Left lung (tissue), 10 donors: ENCODE measurements around the gene OLFM3. TPM values are rescaled to one million over a fixed set of nuclear protein-coding genes. Genes with fewer than 3 reads are reported as not detected.

Experiments used
- ATAC-seq: fragments of 200-7000 bp; cut with Tn5 transposase; one replicate; pipeline ENCODE4 v1.9.1; 2020; ENCODE audit warnings: moderate library complexity
- DNase-seq, 4 donors: peaks; one replicate each; pipeline ENCODE4 v3.0.0-alpha.2; 2013 to 2020
- H3K27ac ChIP-seq, 2 donors: fragments of 200-600 bp; sonication (generic) in 1 of 2; one replicate each; pipeline versions ENCODE4 v1.5.0 to v1.8.0; 2020 to 2021
- H3K27me3 ChIP-seq, 2 donors: fragments of 200-600 bp; sonication (generic) in 1 of 2; one replicate each; pipeline versions ENCODE4 v1.5.0 to v1.8.0; 2020 to 2021
- H3K36me3 ChIP-seq, 2 donors: fragments of 200-600 bp; sonication (generic) in 1 of 2; one replicate each; pipeline versions ENCODE4 v1.5.0 to v1.8.0; 2020 to 2021
- H3K4me1 ChIP-seq, 2 donors: fragments of 200-600 bp; one replicate each; pipeline ENCODE4 v1.8.0; 2021
- H3K4me3 ChIP-seq, 2 donors: fragments of 200-600 bp; sonication (generic) in 1 of 2; one replicate each; pipeline versions ENCODE4 v1.5.0 to v1.8.0; 2020 to 2021; ENCODE audit warnings: mild to moderate bottlenecking in 1 of 2
- H3K9me3 ChIP-seq, 2 donors: fragments of 200-600 bp; sonication (generic) in 1 of 2; one replicate each; pipeline versions ENCODE4 v1.5.0 to v1.8.0; 2020 to 2021
- intact Hi-C, 2 donors: fragments of 100-400 bp; cut with DNase I; formaldehyde crosslinking; loops; one replicate each; pipeline versions ENCODE4 v1.11.2 to v1.14.2; 2022
- polyA plus RNA-seq, 6 donors: library from polyadenylated mRNA; unstranded; fragments of 120-200 nt; gene quantifications; one replicate each; pipeline ENCODE4 v1.2.1, GENCODE V29; 2013; ENCODE audit not compliant: insufficient read length in 6 of 6
- total RNA-seq, 2 donors: library from RNA; stranded (reverse); fragmentation: NEBNext Ultra II Directional; extraction: Animal tissue kit (Norgen Biotek cat#: 25700); gene quantifications; one replicate each; pipeline ENCODE4 v1.2.1, GENCODE V29; 2021
- TF ChIP-seq, protein P1 (sequence below), 2 donors: fragments of 200-600 bp; sonication (generic) in 1 of 2; IDR thresholded peaks; one replicate each; pipeline versions ENCODE4 v1.5.0 to v1.8.0; 2021; ENCODE audit warnings: antibody characterized with exemption in 2 of 2
- donor health status: DM: no; HTN: yes; CAD: no.
- donor health status: DM: no; HTN: no; CAD: no.

Gene OLFM3
- total and polyA plus RNA-seq, 8 donors, result 1.6 to 5.9 (median 2.7) TPM; not detected in 2

DNA sequence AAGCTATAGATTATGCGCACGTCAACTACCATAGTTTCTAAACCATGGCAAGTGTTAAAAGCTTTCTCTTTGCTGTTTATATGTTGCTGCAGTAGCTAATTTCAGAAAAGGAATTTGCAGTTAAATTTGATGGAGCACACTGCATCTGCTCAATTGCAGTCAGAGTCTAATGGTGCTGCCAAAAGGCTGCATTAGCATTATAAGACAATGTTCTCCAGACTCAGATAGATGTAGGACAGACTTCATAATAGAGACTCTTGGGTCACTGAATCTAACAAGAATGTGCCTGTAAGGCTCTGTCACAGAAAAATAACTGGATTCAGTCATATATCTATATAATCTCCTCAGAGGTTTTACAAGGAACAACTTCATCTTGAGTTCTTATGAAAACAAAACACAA lies 198.3 kb downstream of the OLFM3 start:
- intact Hi-C loops, result no loop called here
- Histone ChIP-seq H3K4me3 (no peak overlapping the region), H3K9me3 (no peaks in the 10 kb centered on the region), H3K27ac (no peak overlapping the region), H3K4me1 (no peaks in the 10 kb centered on the region), H3K27me3 (no peaks in the 10 kb centered on the region), H3K36me3 (no peaks in the 10 kb centered on the region)
- no peak for ATAC-seq
- TF ChIP-seq, protein P1, sequence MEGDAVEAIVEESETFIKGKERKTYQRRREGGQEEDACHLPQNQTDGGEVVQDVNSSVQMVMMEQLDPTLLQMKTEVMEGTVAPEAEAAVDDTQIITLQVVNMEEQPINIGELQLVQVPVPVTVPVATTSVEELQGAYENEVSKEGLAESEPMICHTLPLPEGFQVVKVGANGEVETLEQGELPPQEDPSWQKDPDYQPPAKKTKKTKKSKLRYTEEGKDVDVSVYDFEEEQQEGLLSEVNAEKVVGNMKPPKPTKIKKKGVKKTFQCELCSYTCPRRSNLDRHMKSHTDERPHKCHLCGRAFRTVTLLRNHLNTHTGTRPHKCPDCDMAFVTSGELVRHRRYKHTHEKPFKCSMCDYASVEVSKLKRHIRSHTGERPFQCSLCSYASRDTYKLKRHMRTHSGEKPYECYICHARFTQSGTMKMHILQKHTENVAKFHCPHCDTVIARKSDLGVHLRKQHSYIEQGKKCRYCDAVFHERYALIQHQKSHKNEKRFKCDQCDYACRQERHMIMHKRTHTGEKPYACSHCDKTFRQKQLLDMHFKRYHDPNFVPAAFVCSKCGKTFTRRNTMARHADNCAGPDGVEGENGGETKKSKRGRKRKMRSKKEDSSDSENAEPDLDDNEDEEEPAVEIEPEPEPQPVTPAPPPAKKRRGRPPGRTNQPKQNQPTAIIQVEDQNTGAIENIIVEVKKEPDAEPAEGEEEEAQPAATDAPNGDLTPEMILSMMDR (IDR thresholded peaks at IDR 0.05), result no peak
- DNase-seq, result no peak

DNA sequence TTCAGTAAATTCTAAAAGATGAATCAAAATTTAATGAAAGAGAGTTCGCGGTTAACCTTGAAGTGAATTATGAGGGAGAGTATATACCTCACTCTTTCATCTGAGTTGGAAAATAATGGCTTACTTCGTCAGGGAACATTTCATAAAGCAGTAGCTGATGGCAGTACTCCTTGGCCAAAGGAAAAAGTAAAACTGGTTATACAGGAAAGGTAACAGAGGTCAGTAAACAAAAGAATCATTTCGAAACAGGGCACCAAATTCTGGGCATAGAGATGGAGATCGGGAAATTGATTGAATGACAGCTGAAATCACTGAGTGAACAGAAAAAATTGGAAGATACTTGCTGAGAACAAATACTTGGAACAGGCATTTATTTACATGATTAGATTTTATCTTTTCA lies 199.0 kb downstream of the OLFM3 start:
- Histone ChIP-seq H3K27ac (no peak overlapping the region), H3K4me1 (no peaks in the 10 kb centered on the region), H3K9me3 (no peaks in the 10 kb centered on the region), H3K36me3 (no peaks in the 10 kb centered on the region), H3K4me3 (no peak overlapping the region), H3K27me3 (no peaks in the 10 kb centered on the region)
- TF ChIP-seq, protein P1 (IDR thresholded peaks at IDR 0.05), result no peak
- DNase-seq (peak in 2 of 4 donors; percentile 25 to 48), ATAC-seq (peak; percentile 60)
- intact Hi-C loops, result no loop called here

DNA sequence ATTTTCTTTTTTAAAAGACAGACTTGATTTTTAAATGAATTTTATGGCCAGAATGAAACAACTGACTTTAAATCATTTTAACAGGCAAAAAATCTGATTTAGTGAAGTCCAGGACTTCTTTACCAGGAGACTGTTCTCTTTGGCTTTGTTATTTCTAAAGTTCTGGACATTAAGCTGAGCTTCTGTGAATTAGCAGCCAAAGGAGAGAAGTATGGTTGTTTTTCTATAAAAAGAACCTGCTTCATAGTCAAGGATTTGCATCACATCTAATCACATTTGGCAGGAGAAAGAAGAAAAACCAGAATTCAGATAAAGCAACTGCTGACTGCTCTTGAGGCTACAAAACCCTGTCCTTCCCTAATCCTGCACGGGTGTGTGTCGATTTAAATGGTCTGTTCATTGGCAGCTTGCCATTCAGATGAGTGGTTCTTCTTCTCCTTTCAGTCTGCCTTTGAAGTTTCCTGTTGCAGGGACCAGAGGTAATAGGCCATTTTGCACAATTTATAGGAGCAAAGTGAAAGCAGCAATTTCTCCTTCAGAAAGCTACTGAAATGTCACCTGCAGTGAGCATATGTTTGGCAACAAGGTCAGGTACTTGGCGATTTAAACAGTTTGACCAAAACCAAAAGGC lies 215.4 kb downstream of the OLFM3 start:
- ATAC-seq, result peak; percentile 81
- Histone ChIP-seq H3K9me3 (no peaks in the 10 kb centered on the region), H3K36me3 (no peaks in the 10 kb centered on the region), H3K27ac (no peak overlapping the region), H3K4me3 (no peak overlapping the region), H3K27me3 (no peaks in the 10 kb centered on the region), H3K4me1 (no peaks in the 10 kb centered on the region)
- TF ChIP-seq, protein P1 (IDR thresholded peaks at IDR 0.05), result no peak
- intact Hi-C loops, result no loop called here
- peak in 3 of 4 donors; percentile 32 to 82 (median 37) for DNase-seq

DNA sequence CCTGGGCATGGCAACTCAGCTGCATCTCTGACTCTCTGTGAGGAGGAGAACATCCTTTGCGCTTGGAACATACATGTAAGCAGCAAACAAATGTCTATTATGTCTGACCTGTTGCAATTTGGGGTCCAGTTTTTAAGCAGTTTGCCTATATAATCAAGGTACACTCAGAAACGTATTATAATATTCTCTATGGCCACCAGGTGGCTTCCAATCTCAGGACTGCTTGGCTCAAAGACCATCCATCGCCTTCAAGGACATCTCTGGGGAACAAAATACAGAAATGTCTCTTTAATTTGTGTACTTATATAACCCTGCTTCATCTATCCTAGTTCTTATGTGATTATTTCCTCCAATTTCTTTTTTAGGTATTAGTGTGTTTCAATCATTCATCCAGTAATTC lies 227.2 kb downstream of the OLFM3 start:
- no peaks in the 10 kb centered on the region for H3K9me3 ChIP-seq
- no peaks in the 10 kb centered on the region for H3K36me3 ChIP-seq
- H3K27ac ChIP-seq, result no peak overlapping the region
- ATAC-seq, result no peak
- no peak overlapping the region for H3K4me3 ChIP-seq
- H3K27me3 ChIP-seq, result no peaks in the 10 kb centered on the region
- no peak for DNase-seq
- TF ChIP-seq, protein P1 (IDR thresholded peaks at IDR 0.05), result peak in 1 of 2 donors; percentile 30
- no peaks in the 10 kb centered on the region for H3K4me1 ChIP-seq
- intact Hi-C loops, result no loop called here

DNA sequence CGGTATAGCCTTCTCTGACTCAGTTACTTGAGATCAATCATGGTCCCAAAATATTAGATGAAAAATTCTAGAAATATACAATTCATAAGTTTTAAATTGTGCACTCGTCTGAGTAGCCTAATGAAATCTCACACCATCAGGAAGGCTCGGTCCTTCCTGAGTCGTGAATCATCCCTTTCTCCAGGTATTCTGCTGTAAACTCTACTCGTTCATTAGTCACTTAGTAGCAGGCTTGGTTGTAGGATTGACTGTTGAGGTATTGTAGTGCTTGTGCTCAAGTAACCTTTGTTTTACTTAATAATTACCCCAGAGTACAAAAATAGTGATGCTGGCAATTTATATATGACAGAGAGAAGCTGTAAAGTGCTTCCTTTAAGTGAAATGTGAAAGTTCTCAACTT lies 238.7 kb downstream of the OLFM3 start:
- ATAC-seq, result no peak

More for the DNA sequence above, 238.7 kb downstream of the OLFM3 start:
- DNase-seq, result no peak
- TF ChIP-seq, protein P1 (IDR thresholded peaks at IDR 0.05), result no peak
- Histone ChIP-seq H3K27ac (no peak overlapping the region), H3K36me3 (no peaks in the 10 kb centered on the region), H3K9me3 (no peaks in the 10 kb centered on the region), H3K4me3 (no peak overlapping the region), H3K4me1 (no peaks in the 10 kb centered on the region), H3K27me3 (no peaks in the 10 kb centered on the region)
- intact Hi-C loops, result no loop called here
